SU-DHL-6 (cell line): Measurements from ENCODE around the gene TCF20.

Source experiments
- EZH2phosphoT487 ChIP-seq: fragments of 200-600 bp; sonication (generic), shearing (Covaris generic); conservative IDR thresholded peaks from 2 replicates; pipeline ENCODE4 v1.6.1; 2018; ENCODE audit warnings: mild to moderate bottlenecking, antibody characterized with exemption, low read length, moderate library complexity, mixed read lengths
- TF ChIP-seq, protein P1 (sequence below): fragments of 200-600 bp; sonication (generic); IDR thresholded peaks from one replicate; pipeline ENCODE4 v1.5.1; 2017; ENCODE audit warnings: antibody characterized with exemption, mild to moderate bottlenecking, low read length, moderate library complexity; ENCODE audit not compliant: insufficient read depth, poor library complexity, severe bottlenecking

DNA sequence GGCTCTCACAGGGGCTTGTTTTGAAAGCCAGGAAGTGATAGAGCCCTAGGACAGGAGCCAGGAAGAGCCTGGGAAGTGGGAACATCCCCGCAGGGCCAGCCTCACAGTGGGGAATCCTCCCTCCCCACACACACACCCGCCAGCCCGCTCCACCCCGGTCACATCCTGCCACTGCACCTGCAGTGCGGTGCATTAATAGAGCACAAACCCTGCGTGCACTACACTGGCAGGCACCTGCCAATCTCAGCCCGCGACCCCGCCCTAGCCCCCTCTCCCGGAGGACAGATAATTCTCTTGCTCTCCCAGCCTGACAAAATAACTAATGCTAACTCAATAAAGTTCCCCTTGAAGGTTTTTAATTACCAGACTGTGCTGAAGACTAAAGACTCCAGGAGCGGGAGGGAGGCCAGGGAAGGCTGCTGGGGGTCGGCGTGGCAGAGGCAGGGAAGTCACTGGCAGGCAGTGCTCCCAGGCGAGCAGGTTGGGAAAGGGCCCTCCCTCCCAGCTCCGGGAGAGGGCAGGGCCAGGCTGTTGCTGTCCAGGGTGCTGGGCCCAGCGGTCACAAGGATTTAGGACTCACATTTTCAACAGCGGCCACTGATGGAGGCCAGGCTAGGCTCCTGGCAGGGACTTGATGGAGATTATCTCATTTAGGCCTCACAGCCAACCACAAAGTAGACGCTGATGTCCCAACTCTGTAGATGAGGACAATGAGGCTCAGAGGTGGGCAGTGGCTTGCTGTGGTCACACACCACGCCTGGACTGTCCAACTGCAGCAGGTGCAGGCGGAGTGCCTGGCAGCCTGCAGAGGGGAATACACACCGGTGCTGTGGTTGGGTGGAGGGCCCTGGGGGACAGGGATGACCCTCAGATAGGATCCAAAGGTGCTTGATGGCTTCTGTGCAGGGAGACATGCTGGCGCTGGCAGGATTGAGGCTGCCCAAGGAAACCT lies 23.9 kb upstream of the TCF20 start:
- TF ChIP-seq, protein P1, sequence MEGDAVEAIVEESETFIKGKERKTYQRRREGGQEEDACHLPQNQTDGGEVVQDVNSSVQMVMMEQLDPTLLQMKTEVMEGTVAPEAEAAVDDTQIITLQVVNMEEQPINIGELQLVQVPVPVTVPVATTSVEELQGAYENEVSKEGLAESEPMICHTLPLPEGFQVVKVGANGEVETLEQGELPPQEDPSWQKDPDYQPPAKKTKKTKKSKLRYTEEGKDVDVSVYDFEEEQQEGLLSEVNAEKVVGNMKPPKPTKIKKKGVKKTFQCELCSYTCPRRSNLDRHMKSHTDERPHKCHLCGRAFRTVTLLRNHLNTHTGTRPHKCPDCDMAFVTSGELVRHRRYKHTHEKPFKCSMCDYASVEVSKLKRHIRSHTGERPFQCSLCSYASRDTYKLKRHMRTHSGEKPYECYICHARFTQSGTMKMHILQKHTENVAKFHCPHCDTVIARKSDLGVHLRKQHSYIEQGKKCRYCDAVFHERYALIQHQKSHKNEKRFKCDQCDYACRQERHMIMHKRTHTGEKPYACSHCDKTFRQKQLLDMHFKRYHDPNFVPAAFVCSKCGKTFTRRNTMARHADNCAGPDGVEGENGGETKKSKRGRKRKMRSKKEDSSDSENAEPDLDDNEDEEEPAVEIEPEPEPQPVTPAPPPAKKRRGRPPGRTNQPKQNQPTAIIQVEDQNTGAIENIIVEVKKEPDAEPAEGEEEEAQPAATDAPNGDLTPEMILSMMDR: no peak
- no peak for TF ChIP-seq EZH2phosphoT487
